GM04504 (cell line): ENCODE data around the gene CDK14.
"Not testable (repeated sequence)": the region's sequence is repeated elsewhere in the genome, so short reads cannot be mapped to it uniquely, and the experiment has no call there.

Source experiments
- DNase-seq: peaks from one replicate; pipeline ENCODE4 v3.0.0-alpha.2; 2012; ENCODE audit warnings: low read depth

The CDK14 gene

GRCh38 chr7:91157579-91158320, 561.6 kb downstream of the CDK14 start:
- no peak for DNase-seq

- DNase-seq: no peak
Measured at GRCh38 chr7:91162436-91162835, 566.3 kb downstream of the CDK14 start.

- DNase-seq: no peak
Measured at GRCh38 chr7:91164506-91164905, 568.4 kb downstream of the CDK14 start.

GRCh38 chr7:91165006-91165845, 569.1 kb downstream of the CDK14 start:
- peak; percentile 62 for DNase-seq

- no peak for DNase-seq
Measured at GRCh38 chr7:91165846-91166230, 569.7 kb downstream of the CDK14 start.

- no peak for DNase-seq
Measured at GRCh38 chr7:91168871-91169829, 573.0 kb downstream of the CDK14 start.

GRCh38 chr7:91169830-91170191, 573.7 kb downstream of the CDK14 start:
- DNase-seq: no peak

- DNase-seq: not testable (repeated sequence)
Measured at GRCh38 chr7:91173265-91173664, 577.1 kb downstream of the CDK14 start.

- DNase-seq: no peak
Measured at GRCh38 chr7:91180746-91181145, 584.6 kb downstream of the CDK14 start.

- DNase-seq: no peak
Measured at GRCh38 chr7:91181949-91182348, 585.8 kb downstream of the CDK14 start.

GRCh38 chr7:91182819-91183764, 587.0 kb downstream of the CDK14 start:
- DNase-seq: peak; percentile 69

- DNase-seq: no peak
Measured at GRCh38 chr7:91185771-91186170, 589.6 kb downstream of the CDK14 start.

GRCh38 chr7:91187061-91187460, 590.9 kb downstream of the CDK14 start:
- DNase-seq: no peak

- DNase-seq: no peak
Measured at GRCh38 chr7:91191771-91192170, 595.6 kb downstream of the CDK14 start.

GRCh38 chr7:91193141-91193540, 597.0 kb downstream of the CDK14 start:
- peak; percentile 20 for DNase-seq

GRCh38 chr7:91194841-91195240, 598.7 kb downstream of the CDK14 start:
- DNase-seq: peak; percentile 74

- no peak for DNase-seq
Measured at GRCh38 chr7:91196058-91196457, 599.9 kb downstream of the CDK14 start.

GRCh38 chr7:91198371-91198770, 602.2 kb downstream of the CDK14 start:
- DNase-seq: no peak

- DNase-seq: no peak
Measured at GRCh38 chr7:91199601-91200000, 603.5 kb downstream of the CDK14 start.

GRCh38 chr7:91201442-91202113, 605.5 kb downstream of the CDK14 start:
- DNase-seq: no peak
